ENCODE data around the gene PTDSS2. TPM values are rescaled to one million over a fixed set of nuclear protein-coding genes. Genes with fewer than 3 reads are reported as not detected.

PTDSS2 gene
- total RNA-seq, 1 experiment from 2014 or later: 30.4 TPM

- peaks cover 47% of the 10 kb centered on the region for H3K36me3 Mint-ChIP-seq (ENCODE audit: insufficient read depth, unreplicated experiment)
- H3K27ac Mint-ChIP-seq (ENCODE audit: unreplicated experiment): no peak overlapping the region
- H3K27me3 Mint-ChIP-seq (ENCODE audit: unreplicated experiment): no peaks in the 10 kb centered on the region
- H3K4me3 Mint-ChIP-seq (ENCODE audit: low read depth, unreplicated experiment): no peak overlapping the region
- no TSS peak for BruUV-seq (replicated peaks)
- DNase-seq: no peak
- H3K4me1 Mint-ChIP-seq (ENCODE audit: low read depth, unreplicated experiment): peaks cover 3% of the 10 kb centered on the region
- H3K9me3 Mint-ChIP-seq (ENCODE audit: low read depth, unreplicated experiment): no peaks in the 10 kb centered on the region
- CTCF ChIA-PET: interaction anchor here (1.3 kb wide), 1 partner anchor 35 kb away, joined by 4 read pairs; no protein-coding TSS in a partner anchor
- TF ChIP-seq, protein P1, sequence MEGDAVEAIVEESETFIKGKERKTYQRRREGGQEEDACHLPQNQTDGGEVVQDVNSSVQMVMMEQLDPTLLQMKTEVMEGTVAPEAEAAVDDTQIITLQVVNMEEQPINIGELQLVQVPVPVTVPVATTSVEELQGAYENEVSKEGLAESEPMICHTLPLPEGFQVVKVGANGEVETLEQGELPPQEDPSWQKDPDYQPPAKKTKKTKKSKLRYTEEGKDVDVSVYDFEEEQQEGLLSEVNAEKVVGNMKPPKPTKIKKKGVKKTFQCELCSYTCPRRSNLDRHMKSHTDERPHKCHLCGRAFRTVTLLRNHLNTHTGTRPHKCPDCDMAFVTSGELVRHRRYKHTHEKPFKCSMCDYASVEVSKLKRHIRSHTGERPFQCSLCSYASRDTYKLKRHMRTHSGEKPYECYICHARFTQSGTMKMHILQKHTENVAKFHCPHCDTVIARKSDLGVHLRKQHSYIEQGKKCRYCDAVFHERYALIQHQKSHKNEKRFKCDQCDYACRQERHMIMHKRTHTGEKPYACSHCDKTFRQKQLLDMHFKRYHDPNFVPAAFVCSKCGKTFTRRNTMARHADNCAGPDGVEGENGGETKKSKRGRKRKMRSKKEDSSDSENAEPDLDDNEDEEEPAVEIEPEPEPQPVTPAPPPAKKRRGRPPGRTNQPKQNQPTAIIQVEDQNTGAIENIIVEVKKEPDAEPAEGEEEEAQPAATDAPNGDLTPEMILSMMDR (IDR thresholded peaks at IDR 0.05; ENCODE audit: unreplicated experiment): no peak
- intact Hi-C loops (cut with micrococcal nuclease; ENCODE audit: unreplicated experiment): no loop called here
Observed at GRCh38 chr11:412641-413119, 37.4 kb upstream of the PTDSS2 start.

GRCh38 chr11:413120-414081 is 36.7 kb upstream of the PTDSS2 start:
- H3K27me3 Mint-ChIP-seq (ENCODE audit: unreplicated experiment): no peaks in the 10 kb centered on the region
- H3K36me3 Mint-ChIP-seq (ENCODE audit: insufficient read depth, unreplicated experiment): peaks cover 47% of the 10 kb centered on the region
- no peaks in the 10 kb centered on the region for H3K9me3 Mint-ChIP-seq (ENCODE audit: low read depth, unreplicated experiment)
- TF ChIP-seq, protein P1 (IDR thresholded peaks at IDR 0.05; ENCODE audit: unreplicated experiment): no peak
- CTCF ChIA-PET: interaction anchor here (1.3 kb wide), 1 partner anchor 34 kb away, joined by 4 read pairs; no protein-coding TSS in a partner anchor
- intact Hi-C loops (cut with micrococcal nuclease; ENCODE audit: unreplicated experiment): no loop called here
- peaks cover 7% of the 10 kb centered on the region for H3K4me1 Mint-ChIP-seq (ENCODE audit: low read depth, unreplicated experiment)
- no peak overlapping the region for H3K4me3 Mint-ChIP-seq (ENCODE audit: low read depth, unreplicated experiment)
- H3K27ac Mint-ChIP-seq (ENCODE audit: unreplicated experiment): no peak overlapping the region
- no TSS peak for BruUV-seq (replicated peaks)
- DNase-seq: no peak

DNA sequence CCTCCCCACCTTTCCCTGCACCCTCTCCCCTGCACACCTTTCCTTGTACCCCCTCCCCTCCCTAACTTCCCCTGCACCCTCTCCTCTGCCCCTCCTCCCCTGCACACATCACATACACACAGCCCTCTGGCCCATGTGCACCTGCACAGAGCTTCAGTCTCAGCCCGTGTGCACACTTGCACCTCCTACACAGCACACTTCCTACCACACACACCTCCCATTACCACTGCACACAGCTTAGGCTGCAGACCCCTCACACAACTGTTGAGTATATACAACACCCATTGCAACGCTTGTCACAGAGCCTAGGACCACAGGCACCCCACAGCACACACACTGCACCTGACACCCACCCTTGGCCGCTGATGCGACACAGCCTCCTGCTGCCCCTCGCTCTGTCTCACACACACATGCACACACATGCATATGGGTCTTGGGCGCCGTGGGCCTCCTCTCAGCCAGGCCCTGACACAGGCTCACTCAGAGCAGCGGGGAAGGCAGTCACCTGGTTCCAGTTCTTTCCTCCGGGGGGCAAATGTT is 35.7 kb upstream of the PTDSS2 start:
- Mint-ChIP-seq H3K4me3 (ENCODE audit: low read depth, unreplicated experiment) (no peak overlapping the region), H3K4me1 (ENCODE audit: low read depth, unreplicated experiment) (peaks cover 7% of the 10 kb centered on the region), H3K36me3 (ENCODE audit: insufficient read depth, unreplicated experiment) (peaks cover 42% of the 10 kb centered on the region), H3K27me3 (ENCODE audit: unreplicated experiment) (no peaks in the 10 kb centered on the region), H3K27ac (ENCODE audit: unreplicated experiment) (no peak overlapping the region), H3K9me3 (ENCODE audit: low read depth, unreplicated experiment) (no peaks in the 10 kb centered on the region)
- CTCF ChIA-PET: no interaction called here
- TF ChIP-seq, protein P1 (IDR thresholded peaks at IDR 0.05; ENCODE audit: unreplicated experiment): no peak
- BruUV-seq (replicated peaks): no TSS peak
- DNase-seq: no peak
- intact Hi-C loops (cut with micrococcal nuclease; ENCODE audit: unreplicated experiment): no loop called here

GRCh38 chr11:415640-416041 is 34.4 kb upstream of the PTDSS2 start:
- intact Hi-C loops (cut with micrococcal nuclease; ENCODE audit: unreplicated experiment): no loop called here
- H3K27me3 Mint-ChIP-seq (ENCODE audit: unreplicated experiment): no peaks in the 10 kb centered on the region
- TF ChIP-seq, protein P1 (IDR thresholded peaks at IDR 0.05; ENCODE audit: unreplicated experiment): no peak
- no TSS peak for BruUV-seq (replicated peaks)
- no peak for DNase-seq
- CTCF ChIA-PET: no interaction called here
- no peak overlapping the region for H3K27ac Mint-ChIP-seq (ENCODE audit: unreplicated experiment)
- peaks cover 7% of the 10 kb centered on the region for H3K4me1 Mint-ChIP-seq (ENCODE audit: low read depth, unreplicated experiment)
- peak overlapping the region; percentile 78 for H3K4me3 Mint-ChIP-seq (ENCODE audit: low read depth, unreplicated experiment)
- no peaks in the 10 kb centered on the region for H3K9me3 Mint-ChIP-seq (ENCODE audit: low read depth, unreplicated experiment)
- peaks cover 39% of the 10 kb centered on the region for H3K36me3 Mint-ChIP-seq (ENCODE audit: insufficient read depth, unreplicated experiment)
